ENCODE measurements around the gene TIAL1.
"Not testable (repeated sequence)": the region's sequence is repeated elsewhere in the genome, so short reads cannot be mapped to it uniquely, and the experiment has no call there.

The TIAL1 gene

GRCh38 chr10:119596537-119597404, at the start of gene TIAL1:
Gene TIAL1, minus strand, starts transcription at chr10:119596964. Its CDS starts 499 bp downstream, at chr10:119596465.
- DNase-seq (ENCODE audit: low read depth in 3 of 3, low spot score in 1 of 3), result peak; percentile 79 to 86 (median 80)

- DNase-seq (ENCODE audit: low read depth in 3 of 3, low spot score in 1 of 3), result no peak
Measured at GRCh38 chr10:119644994-119645393, 48.2 kb upstream of the TIAL1 start.

GRCh38 chr10:119644205-119644814, 47.5 kb upstream of the TIAL1 start:
- no peak for DNase-seq (ENCODE audit: low read depth in 3 of 3, low spot score in 1 of 3)

- no peak for DNase-seq (ENCODE audit: low read depth in 3 of 3, low spot score in 1 of 3)
Measured at GRCh38 chr10:119643306-119644204, 46.8 kb upstream of the TIAL1 start.

- DNase-seq (ENCODE audit: low read depth in 3 of 3, low spot score in 1 of 3), result no peak
Measured at GRCh38 chr10:119642556-119643111, 45.9 kb upstream of the TIAL1 start.

GRCh38 chr10:119640875-119641526, 44.2 kb upstream of the TIAL1 start:
- DNase-seq (ENCODE audit: low read depth in 3 of 3, low spot score in 1 of 3), result no peak

GRCh38 chr10:119640384-119640783, 43.6 kb upstream of the TIAL1 start:
- no peak for DNase-seq (ENCODE audit: low read depth in 3 of 3, low spot score in 1 of 3)

- DNase-seq (ENCODE audit: low read depth in 3 of 3, low spot score in 1 of 3), result no peak
Measured at GRCh38 chr10:119638982-119639381, 42.2 kb upstream of the TIAL1 start.

- no peak for DNase-seq (ENCODE audit: low read depth in 3 of 3, low spot score in 1 of 3)
Measured at GRCh38 chr10:119637631-119638030, 40.9 kb upstream of the TIAL1 start.

- no peak for DNase-seq (ENCODE audit: low read depth in 3 of 3, low spot score in 1 of 3)
Measured at GRCh38 chr10:119634219-119634544, 37.4 kb upstream of the TIAL1 start.

- DNase-seq (ENCODE audit: low read depth in 3 of 3, low spot score in 1 of 3), result no peak
Measured at GRCh38 chr10:119633538-119634218, 36.9 kb upstream of the TIAL1 start.

GRCh38 chr10:119630300-119630699, 33.5 kb upstream of the TIAL1 start:
- no peak for DNase-seq (ENCODE audit: low read depth in 3 of 3, low spot score in 1 of 3)

- DNase-seq (ENCODE audit: low read depth in 3 of 3, low spot score in 1 of 3), result no peak
Measured at GRCh38 chr10:119625570-119626280, 29.0 kb upstream of the TIAL1 start.

- no peak for DNase-seq (ENCODE audit: low read depth in 3 of 3, low spot score in 1 of 3)
Measured at GRCh38 chr10:119621078-119621384, 24.3 kb upstream of the TIAL1 start.

GRCh38 chr10:119620241-119621077, 23.7 kb upstream of the TIAL1 start:
- DNase-seq (ENCODE audit: low read depth in 3 of 3, low spot score in 1 of 3), result no peak

- DNase-seq (ENCODE audit: low read depth in 3 of 3, low spot score in 1 of 3), result not testable (repeated sequence)
Measured at GRCh38 chr10:119619811-119620210, 23.0 kb upstream of the TIAL1 start.

GRCh38 chr10:119619215-119619614, 22.5 kb upstream of the TIAL1 start:
- no peak for DNase-seq (ENCODE audit: low read depth in 3 of 3, low spot score in 1 of 3)

GRCh38 chr10:119616882-119617570, 20.3 kb upstream of the TIAL1 start:
- no peak for DNase-seq (ENCODE audit: low read depth in 3 of 3, low spot score in 1 of 3)
